ENCODE measurements around the gene IFNGR2.
"Not testable (repeated sequence)": the region's sequence is repeated elsewhere in the genome, so short reads cannot be mapped to it uniquely, and the experiment has no call there.

Gene IFNGR2

GRCh38 chr21:33402001-33402979 is 923 bp upstream of the IFNGR2 start:
- H3K27ac ChIP-seq: peak overlapping the region; percentile 81
- H3K27me3 ChIP-seq (ENCODE audit: insufficient read depth, low read depth, severe bottlenecking): no peaks in the 10 kb centered on the region
- TF ChIP-seq CTCF (IDR thresholded peaks at IDR 0.05; ENCODE audit: low read depth, low read length): no peak
- no peaks in the 10 kb centered on the region for H3K9me3 ChIP-seq (ENCODE audit: severe bottlenecking)
- DNase-seq: peak; percentile 38
- H3K36me3 ChIP-seq: peaks cover 5% of the 10 kb centered on the region; the same call in 1 of the 2 replicates
- peak overlapping the region; percentile 77 for H3K4me3 ChIP-seq (ENCODE audit: low read depth, low read length)

DNA sequence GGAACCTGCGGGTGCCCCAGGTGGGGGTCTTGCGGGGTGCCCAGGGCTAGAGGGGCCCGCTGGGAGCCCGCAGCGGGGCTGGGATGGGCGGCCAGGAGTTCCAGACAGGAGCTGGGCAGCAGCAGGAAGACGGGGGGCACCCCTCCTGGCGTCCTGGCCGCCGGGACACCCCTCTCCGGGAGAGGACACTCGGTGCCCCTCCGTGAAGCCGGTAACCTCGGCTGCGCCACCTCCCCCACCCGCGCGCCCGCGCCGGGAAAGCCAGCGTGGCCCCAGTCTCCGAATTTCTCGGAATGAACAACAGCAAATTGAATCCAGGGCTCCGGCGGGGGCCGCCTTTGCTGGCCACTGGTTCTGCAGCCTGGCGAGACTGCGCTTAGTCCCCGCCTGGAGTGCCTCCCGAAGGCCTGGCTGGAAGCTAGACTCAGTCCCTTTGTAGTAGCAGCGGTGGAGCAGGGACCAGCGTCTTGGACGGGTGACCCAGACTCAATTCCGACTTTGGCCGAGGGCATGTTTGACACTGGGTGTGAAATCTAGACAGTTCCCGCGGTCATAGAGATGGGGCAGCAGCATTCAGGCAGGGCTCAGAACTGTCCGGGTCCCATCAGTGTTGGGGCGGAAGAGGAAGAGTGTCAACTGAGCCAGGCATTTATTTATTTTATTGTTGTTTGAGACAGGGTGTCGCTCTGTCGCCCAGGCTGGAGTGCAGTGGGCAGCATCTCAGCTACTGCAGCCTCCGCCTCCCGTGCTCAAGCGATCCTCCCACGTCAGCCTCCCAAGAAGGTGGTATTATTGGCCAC is 773 bp downstream of the IFNGR2 start:
- Histone ChIP-seq H3K27ac (peak overlapping the region; percentile 81), H3K9me3 (ENCODE audit: severe bottlenecking) (no peaks in the 10 kb centered on the region), H3K27me3 (ENCODE audit: insufficient read depth, low read depth, severe bottlenecking) (no peaks in the 10 kb centered on the region), H3K4me3 (ENCODE audit: low read depth, low read length) (peak overlapping the region; percentile 77), H3K36me3 (peaks cover 15% of the 10 kb centered on the region)
- peak; percentile 60 for DNase-seq
- no peak for TF ChIP-seq CTCF (IDR thresholded peaks at IDR 0.05; ENCODE audit: low read depth, low read length)

DNA sequence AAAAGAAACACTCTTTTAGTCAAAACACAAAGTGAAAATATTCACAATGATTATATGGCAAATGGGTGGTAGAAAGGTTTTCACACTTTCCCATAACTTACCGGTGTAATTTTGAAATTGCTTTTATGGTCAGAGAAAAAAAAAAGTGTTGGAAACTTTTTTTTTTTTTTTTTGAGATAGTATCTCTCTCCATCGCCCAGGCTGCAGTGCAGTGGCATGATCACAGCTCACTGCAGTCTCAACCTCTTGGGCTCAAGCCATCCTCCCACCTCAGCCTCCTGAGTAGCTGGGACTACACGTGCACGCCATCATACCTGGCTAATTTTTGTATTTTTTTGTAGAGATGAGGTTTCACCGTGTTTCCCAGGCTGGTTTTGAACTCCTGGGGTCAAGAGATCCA is 3.3 kb downstream of the IFNGR2 start:
- Histone ChIP-seq H3K27me3 (ENCODE audit: insufficient read depth, low read depth, severe bottlenecking) (no peaks in the 10 kb centered on the region), H3K4me3 (ENCODE audit: low read depth, low read length) (no peak overlapping the region), H3K36me3 (peaks cover 32% of the 10 kb centered on the region), H3K9me3 (ENCODE audit: severe bottlenecking) (no peaks in the 10 kb centered on the region), H3K27ac (no peak overlapping the region)
- no peak for DNase-seq
- TF ChIP-seq CTCF (IDR thresholded peaks at IDR 0.05; ENCODE audit: low read depth, low read length): no peak

DNA sequence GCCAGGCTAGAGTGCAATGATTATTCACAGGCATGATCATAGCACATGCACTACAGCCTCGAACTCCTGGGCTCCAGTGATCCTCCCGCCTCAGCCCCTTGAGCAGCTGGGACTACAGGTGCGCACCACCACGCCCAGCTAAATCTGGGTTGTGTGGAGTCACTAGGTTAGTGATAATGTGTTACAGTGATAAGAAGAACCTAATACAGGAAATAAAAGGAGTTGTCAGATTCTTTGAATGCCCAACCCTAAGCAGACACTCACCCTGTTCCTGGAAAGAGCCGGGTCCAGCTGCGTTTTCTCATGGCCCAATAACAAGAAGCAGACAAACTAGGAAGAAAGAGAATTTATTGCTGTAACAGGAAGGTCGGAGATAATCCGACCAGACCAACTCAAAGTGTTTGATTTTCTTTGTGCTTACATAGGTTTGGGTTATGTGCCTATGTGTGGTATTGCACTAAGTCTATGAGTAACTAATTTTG is 8.8 kb downstream of the IFNGR2 start:
- H3K36me3 ChIP-seq: peaks cover 67% of the 10 kb centered on the region
- H3K27ac ChIP-seq: no peak overlapping the region
- no peaks in the 10 kb centered on the region for H3K9me3 ChIP-seq (ENCODE audit: severe bottlenecking)
- H3K4me3 ChIP-seq (ENCODE audit: low read depth, low read length): no peak overlapping the region
- H3K27me3 ChIP-seq (ENCODE audit: insufficient read depth, low read depth, severe bottlenecking): no peaks in the 10 kb centered on the region
- no peak for DNase-seq
- TF ChIP-seq CTCF (IDR thresholded peaks at IDR 0.05; ENCODE audit: low read depth, low read length): no peak

GRCh38 chr21:33412439-33412831 is 9.2 kb downstream of the IFNGR2 start:
- not testable (repeated sequence) for H3K4me3 ChIP-seq (ENCODE audit: low read depth, low read length); H3K27ac ChIP-seq; H3K27me3 ChIP-seq (ENCODE audit: insufficient read depth, low read depth, severe bottlenecking); DNase-seq; H3K9me3 ChIP-seq (ENCODE audit: severe bottlenecking)
- peaks cover 67% of the 10 kb centered on the region for H3K36me3 ChIP-seq

Measured in WERI-Rb-1 (cell line).